ENCODE results near the gene PON2.

DNA sequence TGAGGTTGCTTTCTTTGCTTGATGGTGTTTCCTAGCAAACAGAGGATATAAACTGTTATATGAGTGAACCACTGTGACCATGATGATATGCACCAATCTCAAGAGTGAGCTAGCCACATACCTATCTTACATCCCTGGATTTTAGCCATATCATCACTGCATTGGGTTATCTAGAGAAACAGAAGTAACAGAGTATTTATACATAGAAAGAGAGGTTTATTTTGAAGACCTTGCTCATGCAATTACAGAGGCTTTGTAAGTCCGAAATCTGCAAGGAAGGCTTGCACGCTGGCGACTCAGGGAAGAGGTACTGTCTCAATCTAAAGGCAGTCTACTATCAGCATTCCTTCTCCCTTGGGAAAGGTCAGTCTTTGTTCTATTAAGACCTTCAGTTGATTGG, 11.8 kb upstream of the PON2 start:
- TF ChIP-seq, protein P1, sequence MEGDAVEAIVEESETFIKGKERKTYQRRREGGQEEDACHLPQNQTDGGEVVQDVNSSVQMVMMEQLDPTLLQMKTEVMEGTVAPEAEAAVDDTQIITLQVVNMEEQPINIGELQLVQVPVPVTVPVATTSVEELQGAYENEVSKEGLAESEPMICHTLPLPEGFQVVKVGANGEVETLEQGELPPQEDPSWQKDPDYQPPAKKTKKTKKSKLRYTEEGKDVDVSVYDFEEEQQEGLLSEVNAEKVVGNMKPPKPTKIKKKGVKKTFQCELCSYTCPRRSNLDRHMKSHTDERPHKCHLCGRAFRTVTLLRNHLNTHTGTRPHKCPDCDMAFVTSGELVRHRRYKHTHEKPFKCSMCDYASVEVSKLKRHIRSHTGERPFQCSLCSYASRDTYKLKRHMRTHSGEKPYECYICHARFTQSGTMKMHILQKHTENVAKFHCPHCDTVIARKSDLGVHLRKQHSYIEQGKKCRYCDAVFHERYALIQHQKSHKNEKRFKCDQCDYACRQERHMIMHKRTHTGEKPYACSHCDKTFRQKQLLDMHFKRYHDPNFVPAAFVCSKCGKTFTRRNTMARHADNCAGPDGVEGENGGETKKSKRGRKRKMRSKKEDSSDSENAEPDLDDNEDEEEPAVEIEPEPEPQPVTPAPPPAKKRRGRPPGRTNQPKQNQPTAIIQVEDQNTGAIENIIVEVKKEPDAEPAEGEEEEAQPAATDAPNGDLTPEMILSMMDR (IDR thresholded peaks at IDR 0.05; ENCODE audit: insufficient read depth, low read length) = no peak
- no peak for TF ChIP-seq POLR2AphosphoS5 (IDR thresholded peaks at IDR 0.05; ENCODE audit: low read depth)
- no peak for TF ChIP-seq GABPA (IDR thresholded peaks at IDR 0.05; ENCODE audit: low read depth)
- no peak for TF ChIP-seq SPI1 (IDR thresholded peaks at IDR 0.05; ENCODE audit: borderline replicate concordance, low read depth)
